A549 (cell line): ENCODE data around the gene HSPB9. TPM values are rescaled to one million over a fixed set of nuclear protein-coding genes. Genes with fewer than 3 reads are reported as not detected.

Experiments
- ATAC-seq, 2 experiments: fragments of 200-7000 bp in 1 of 2; fragments of >200 bp in 1 of 2; cut with Nextera tagmentation in 1 of 2; cut with Tn5 transposase in 1 of 2; 3 replicates each; pipeline versions ENCODE4 v1.8.0 to v1.9.1; 2018 to 2020; ENCODE audit warnings: mild to moderate bottlenecking in 1 of 2, moderate library complexity in 1 of 2
- CTCF ChIA-PET: fragments of 300-600 bp; sonication (Branson Sonifier 250); formaldehyde crosslinking; extraction: SDS; loops from one replicate; lab custom pipeline; 2021; ENCODE audit warnings: antibody characterized with exemption, inconsistent platforms; lab: Yijun Ruan, JAX
- POLR2A ChIA-PET: fragments of 350-600 bp; formaldehyde crosslinking; extraction: SDS; loops from one replicate; lab custom pipeline; 2021; ENCODE audit warnings: antibody characterized with exemption, inconsistent platforms; lab: Yijun Ruan, JAX
- DNase-seq, 2 experiments: peaks; one replicate each; pipeline versions ENCODE4 v3.0.0 to v3.0.0-alpha.2; 2011 to 2016; ENCODE audit warnings: low read depth in 1 of 2, low spot score in 1 of 2
- FAIRE-seq: peaks from 2 replicates; lab custom pipeline; 2011; peaks lifted over from hg19 to GRCh38; lab: Jason Lieb, UNC
- H3K27ac ChIP-seq, 2 experiments: fragments of >200 bp; sonication (Bioruptor Twin); formaldehyde crosslinking; 3 replicates each; pipeline ENCODE4 v1.5.1; 2016 to 2017
- H3K4me1 ChIP-seq: fragments of >200 bp; sonication (Bioruptor Twin); formaldehyde crosslinking; 3 replicates; pipeline ENCODE4 v1.6.1; 2016
- H3K4me2 ChIP-seq: fragments of >200 bp; sonication (Bioruptor Twin); formaldehyde crosslinking; 3 replicates; pipeline ENCODE4 v1.6.1; 2016
- H3K4me3 ChIP-seq: fragments of >200 bp; sonication (Bioruptor Twin); formaldehyde crosslinking; 3 replicates; pipeline ENCODE4 v1.5.1; 2016
- H3K9me3 ChIP-seq: fragments of >200 bp; sonication (Bioruptor Twin); formaldehyde crosslinking; 3 replicates; pipeline ENCODE4 v1.6.1; 2016
- CBX8 ChIP-seq: fragments of 200-600 bp; sonication (generic); IDR thresholded peaks from 2 replicates; pipeline ENCODE4 v1.6.1; 2016
- E2F6 ChIP-seq: IDR thresholded peaks from 2 replicates; pipeline ENCODE4 v1.6.1; 2012; ENCODE audit warnings: low read depth, borderline replicate concordance
- EHF ChIP-seq: fragments of 250-450 bp; sonication (Bioruptor Pico); IDR thresholded peaks from 2 replicates; pipeline ENCODE4 v1.5.0; 2020; ENCODE audit warnings: mild to moderate bottlenecking
- ESRRA ChIP-seq: fragments of 150-350 bp; IDR thresholded peaks from 2 replicates; pipeline ENCODE4 v1.6.1; 2014; ENCODE audit warnings: mild to moderate bottlenecking, low read length, borderline replicate concordance
- FOSB ChIP-seq: fragments of 250-450 bp; sonication (Bioruptor Pico); IDR thresholded peaks from 2 replicates; pipeline ENCODE4 v1.5.0; 2020; ENCODE audit warnings: mild to moderate bottlenecking, moderate library complexity
- HMGXB4 ChIP-seq: fragments of 250-450 bp; sonication (Bioruptor Pico); IDR thresholded peaks from 2 replicates; pipeline ENCODE4 v1.5.0; 2021; ENCODE audit warnings: mild to moderate bottlenecking, moderate library complexity, borderline replicate concordance
- HOXB5 ChIP-seq: fragments of 250-450 bp; sonication (Bioruptor Pico); IDR thresholded peaks from 2 replicates; pipeline ENCODE4 v1.5.0; 2020; ENCODE audit warnings: mild to moderate bottlenecking, moderate library complexity
- JUN ChIP-seq, 2 experiments: fragments of >200 bp; sonication (Bioruptor Twin); formaldehyde crosslinking; IDR thresholded peaks; 2 replicates in 1 of 2; 3 replicates in 1 of 2; pipeline ENCODE4 v1.6.1; 2016 to 2017
- MAFK ChIP-seq: fragments of 450-650 bp; IDR thresholded peaks from 2 replicates; pipeline ENCODE4 v1.6.1; 2014; ENCODE audit not compliant: partially characterized antibody
- MYC ChIP-seq: IDR thresholded peaks from 2 replicates; pipeline ENCODE4 v1.6.1; 2012; ENCODE audit warnings: mild to moderate bottlenecking, inconsistent platforms, low read length, improper control_type of control experiment, borderline replicate concordance
- NPAS2 ChIP-seq: fragments of 250-450 bp; sonication (Bioruptor Pico); IDR thresholded peaks from 2 replicates; pipeline ENCODE4 v1.8.0; 2022; ENCODE audit warnings: mild to moderate bottlenecking, moderate library complexity, borderline replicate concordance
- PHF8 ChIP-seq: fragments of 200-600 bp; sonication (generic); IDR thresholded peaks from 2 replicates; pipeline ENCODE4 v1.6.1; 2016; ENCODE audit warnings: low read depth, mild to moderate bottlenecking, antibody characterized with exemption, moderate library complexity, borderline replicate concordance
- POLR2A ChIP-seq: IDR thresholded peaks from 2 replicates; pipeline ENCODE4 v1.6.1; 2012; ENCODE audit warnings: mild to moderate bottlenecking, low read length
- POLR2AphosphoS2 ChIP-seq: conservative IDR thresholded peaks from 2 replicates; pipeline ENCODE4 v1.6.1; 2012; ENCODE audit warnings: low read length, improper control_type of control experiment, inconsistent platforms
- RAD21 ChIP-seq, 2 experiments: fragments of >200 bp in 1 of 2; sonication (Bioruptor Twin) in 1 of 2; formaldehyde crosslinking in 1 of 2; IDR thresholded peaks in 1 of 2; conservative IDR thresholded peaks in 1 of 2; 2 replicates in 1 of 2; 3 replicates in 1 of 2; pipeline ENCODE4 v1.6.1; 2012 to 2018; ENCODE audit warnings: inconsistent platforms in 1 of 2
- RCOR1 ChIP-seq: fragments of 150-350 bp; IDR thresholded peaks from 2 replicates; pipeline ENCODE4 v1.6.1; 2014; ENCODE audit warnings: antibody characterized with exemption, low read length, low read depth
- REST ChIP-seq: fragments of 200-600 bp; sonication (generic); IDR thresholded peaks from 2 replicates; pipeline ENCODE4 v1.6.1; 2016; ENCODE audit warnings: antibody characterized with exemption, mild to moderate bottlenecking, moderate library complexity
- RFX5 ChIP-seq: fragments of 450-650 bp; IDR thresholded peaks from 2 replicates; pipeline ENCODE4 v1.7.1; 2014; ENCODE audit warnings: antibody characterized with exemption, mild to moderate bottlenecking, moderate library complexity
- SMC3 ChIP-seq: fragments of >200 bp; sonication (Bioruptor Twin); formaldehyde crosslinking; IDR thresholded peaks from 3 replicates; pipeline ENCODE4 v1.6.1; 2018; ENCODE audit warnings: inconsistent platforms
- ZFP36 ChIP-seq: fragments of 450-650 bp; IDR thresholded peaks from 2 replicates; pipeline ENCODE4 v1.6.1; 2014; ENCODE audit warnings: borderline replicate concordance; ENCODE audit not compliant: partially characterized antibody
- ZNF302 ChIP-seq: fragments of 250-450 bp; sonication (Bioruptor Pico); IDR thresholded peaks from 2 replicates; pipeline ENCODE4 v1.9.0; 2021; ENCODE audit warnings: inconsistent platforms, mild to moderate bottlenecking, moderate library complexity
- WGBS: methylation state at CpG from one replicate; pipeline ENCODE4 v1.1.6; 2017; ENCODE audit errors: missing lambda C conversion rate; 5-methylcytosine and 5-hydroxymethylcytosine counted together
- polyA plus RNA-seq, 4 experiments: library from polyadenylated mRNA; depleted of rRNA in 3 of 4; stranded (reverse); fragments of >200 nt; fragmentation: RNase III in 1 of 4; extraction: RNeasy Plus Mini Kit Qiagen cat#74134 plus additional on column Dnase treatment in 1 of 4; gene quantifications; 2 replicates in 3 of 4; 3 replicates in 1 of 4; pipeline ENCODE4 v1.2.3, GENCODE V29; 2011 to 2017

Gene HSPB9
- polyA plus RNA-seq, 2 of the 4 experiments (the other 2 are of a cell fraction), result 0.04 TPM; not detected in 1

- TF ChIP-seq HOXB5 (CRISPR knock-in tag) (no peak), RCOR1 (no peak), E2F6 (no peak; the same call in 1 of the 2 replicates), PHF8 (peak; percentile 96), MAFK (no peak), RFX5 (no peak), SMC3 (no peak), MYC (peak; percentile 98), NPAS2 (CRISPR knock-in tag) (no peak), POLR2A (peak; percentile 93), FOSB (CRISPR knock-in tag) (no peak), ZNF302 (no peak), EHF (CRISPR knock-in tag) (no peak), ZFP36 (no peak), HMGXB4 (CRISPR knock-in tag) (no peak), ESRRA (no peak), JUN (IDR thresholded peaks at IDR 0.05) (peak; percentile 55 to 95; a peak in 4 of 5 replicates), REST (no peak)
These were observed 1.5 kb upstream of the HSPB9 start, which contains the start of gene KAT2A (continued) for GRCh38 chr17:42120770-42121769.

- Histone ChIP-seq H3K4me1 (peaks cover 13% of the 10 kb centered on the region), H3K27ac (no peak overlapping the region), H3K9me3 (no peaks in the 10 kb centered on the region), H3K4me2 (no peak overlapping the region), H3K4me3 (no peak overlapping the region)
- ChIA-PET POLR2A (no interaction called here), CTCF (interaction anchor here (0.6 to 39.5 kb wide), 8 partner anchors 8 to 161 kb away, joined by 3 to 658 read pairs (median 3); partner anchors contain the start of genes DNAJC7 and NKIRAS2)
- ATAC-seq, result no peak
- WGBS, result 87% methylated on average over 3 of the region's 3 CpGs
- TF ChIP-seq POLR2AphosphoS2, result no peak
- TF ChIP-seq CBX8, result no peak
- no peak for TF ChIP-seq SMC3
- peak in 1 of 2 experiments; percentile 10; a peak in 1 of 5 replicates for TF ChIP-seq RAD21 (conservative IDR thresholded peaks at IDR 0.05 in 1 of 2, IDR thresholded peaks at IDR 0.05 in 1 of 2)
- no peak for DNase-seq
- no peak for FAIRE-seq
These were observed 1.7 kb downstream of the HSPB9 start for GRCh38 chr17:42124256-42124655.
